Mucosa of descending colon (tissue), 3 donors: ENCODE results near the gene ALDH6A1. TPM values are rescaled to one million over a fixed set of nuclear protein-coding genes. Genes with fewer than 3 reads are reported as not detected.

Experiments
- ATAC-seq: fragments of 200-7000 bp; cut with Tn5 transposase; one replicate; pipeline ENCODE4 v1.9.1; 2020; ENCODE audit warnings: mild to moderate bottlenecking, moderate library complexity
- DNase-seq, 3 donors: peaks; one replicate each; pipeline ENCODE4 v3.0.0-alpha.2; 2020
- H3K36me3 ChIP-seq: fragments of 200-600 bp; one replicate; pipeline ENCODE4 v1.8.0; 2021; ENCODE audit warnings: low read depth, mild to moderate bottlenecking
- H3K4me1 ChIP-seq: fragments of 200-600 bp; one replicate; pipeline ENCODE4 v1.8.0; 2021; ENCODE audit warnings: low read depth, mild to moderate bottlenecking
- H3K4me3 ChIP-seq: fragments of 200-600 bp; one replicate; pipeline ENCODE4 v1.8.0; 2021; ENCODE audit warnings: mild to moderate bottlenecking
- H3K9me3 ChIP-seq: fragments of 200-600 bp; one replicate; pipeline ENCODE4 v1.8.0; 2021; ENCODE audit warnings: mild to moderate bottlenecking
- intact Hi-C, 2 donors: fragments of 100-400 bp; cut with DNase I in 1 of 2; cut with micrococcal nuclease in 1 of 2; formaldehyde crosslinking; loops; one replicate each; pipeline versions ENCODE4 v1.11.0 to v1.11.1; 2022; cut with DNase I, micrococcal nuclease
- total RNA-seq, 3 donors: library from RNA; stranded (reverse); fragmentation: NEBNext Ultra II Directional in 2 of 3; extraction: Animal tissue kit (Norgen Biotek cat#: 25700) in 2 of 3; gene quantifications; one replicate each; pipeline versions ENCODE4 v1.2.1 to v1.2.4, GENCODE V29; 2021 to 2023
- TF ChIP-seq, protein P1 (sequence below): fragments of 200-600 bp; IDR thresholded peaks from one replicate; pipeline ENCODE4 v1.8.0; 2022; ENCODE audit warnings: antibody characterized with exemption, mild to moderate bottlenecking
- donor health status: DM: no; HTN: no; CAD: no; lungs with moderate emphysema.
- donor health status: DM: no; HTN: no; CAD: no.
- donor health status: DM: no; HTN: yes; CAD: no.

ALDH6A1 gene
- total RNA-seq, 3 donors from 2014 or later, result 26.7 to 42.1 (median 32.6) TPM

DNA sequence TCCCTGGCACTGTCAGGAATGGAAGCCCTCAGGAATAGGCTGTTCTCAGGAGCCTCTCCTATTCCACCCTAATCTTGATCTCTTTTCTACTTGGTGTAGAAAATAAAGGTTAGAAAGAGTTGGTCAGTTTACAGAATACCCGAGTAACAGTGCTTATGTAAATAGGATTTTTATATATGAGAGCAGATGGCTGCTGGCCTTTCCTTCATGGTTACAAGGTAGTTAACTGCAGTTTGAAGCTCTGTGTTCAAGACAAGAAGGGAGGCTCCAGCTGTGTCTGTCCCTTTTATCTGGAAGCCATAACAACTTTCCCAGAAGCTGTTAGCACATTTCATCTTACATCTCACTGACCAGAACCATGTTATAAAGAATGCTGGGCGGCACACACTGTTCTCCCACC, 42.0 kb downstream of the ALDH6A1 start:
- Histone ChIP-seq H3K36me3 (no peaks in the 10 kb centered on the region), H3K9me3 (no peaks in the 10 kb centered on the region), H3K4me3 (no peak overlapping the region), H3K4me1 (no peaks in the 10 kb centered on the region)
- ATAC-seq (peak; percentile 54), DNase-seq (no peak)
- intact Hi-C loops, result no loop called here
- TF ChIP-seq, protein P1, sequence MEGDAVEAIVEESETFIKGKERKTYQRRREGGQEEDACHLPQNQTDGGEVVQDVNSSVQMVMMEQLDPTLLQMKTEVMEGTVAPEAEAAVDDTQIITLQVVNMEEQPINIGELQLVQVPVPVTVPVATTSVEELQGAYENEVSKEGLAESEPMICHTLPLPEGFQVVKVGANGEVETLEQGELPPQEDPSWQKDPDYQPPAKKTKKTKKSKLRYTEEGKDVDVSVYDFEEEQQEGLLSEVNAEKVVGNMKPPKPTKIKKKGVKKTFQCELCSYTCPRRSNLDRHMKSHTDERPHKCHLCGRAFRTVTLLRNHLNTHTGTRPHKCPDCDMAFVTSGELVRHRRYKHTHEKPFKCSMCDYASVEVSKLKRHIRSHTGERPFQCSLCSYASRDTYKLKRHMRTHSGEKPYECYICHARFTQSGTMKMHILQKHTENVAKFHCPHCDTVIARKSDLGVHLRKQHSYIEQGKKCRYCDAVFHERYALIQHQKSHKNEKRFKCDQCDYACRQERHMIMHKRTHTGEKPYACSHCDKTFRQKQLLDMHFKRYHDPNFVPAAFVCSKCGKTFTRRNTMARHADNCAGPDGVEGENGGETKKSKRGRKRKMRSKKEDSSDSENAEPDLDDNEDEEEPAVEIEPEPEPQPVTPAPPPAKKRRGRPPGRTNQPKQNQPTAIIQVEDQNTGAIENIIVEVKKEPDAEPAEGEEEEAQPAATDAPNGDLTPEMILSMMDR, result no peak

DNA sequence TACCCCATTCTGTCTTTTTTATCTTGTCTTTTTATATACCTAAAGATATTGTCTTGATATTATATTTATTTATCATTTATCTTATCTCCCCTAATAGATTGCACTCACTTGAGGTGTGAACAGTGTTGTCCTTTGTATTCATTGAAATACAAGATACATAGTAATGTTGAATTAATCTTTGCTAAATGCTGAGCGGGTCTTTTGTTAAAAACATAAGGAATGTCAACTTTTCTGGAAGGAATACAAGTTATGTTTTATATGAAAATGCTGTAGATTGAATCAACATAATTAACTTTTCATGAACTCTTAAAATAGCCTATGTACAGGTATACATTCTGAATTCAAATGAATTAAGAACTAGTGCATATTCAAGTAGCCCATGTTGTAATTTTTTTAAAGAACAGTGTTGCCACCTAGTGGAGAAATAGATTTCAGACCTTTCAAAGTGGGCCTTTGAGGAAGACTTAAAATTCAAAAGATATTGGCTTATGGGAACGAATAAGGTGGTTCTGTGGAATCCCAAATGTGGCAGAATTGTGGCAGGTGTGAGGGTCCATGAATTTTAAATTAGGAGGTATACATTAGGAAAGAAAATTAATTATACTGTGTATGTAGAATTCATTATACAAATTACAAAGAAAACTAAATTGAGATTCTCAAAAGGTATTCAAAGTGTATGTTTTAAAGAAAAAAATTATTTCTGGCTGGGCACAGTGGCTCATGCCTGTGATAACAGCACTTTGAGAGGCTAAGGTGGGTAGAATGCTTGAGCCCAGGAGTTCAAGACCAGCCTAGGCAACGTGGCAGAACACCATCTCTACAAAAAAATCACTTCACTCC, 46.0 kb downstream of the ALDH6A1 start:
- DNase-seq (peak in 1 of 3 donors; percentile 43), ATAC-seq (peak; percentile 64)
- no peak overlapping the region for H3K4me3 ChIP-seq
- TF ChIP-seq, protein P1, result peak; percentile 51
- intact Hi-C loops, result no loop called here
- no peaks in the 10 kb centered on the region for H3K36me3 ChIP-seq
- H3K4me1 ChIP-seq, result no peaks in the 10 kb centered on the region
- H3K9me3 ChIP-seq, result no peaks in the 10 kb centered on the region

DNA sequence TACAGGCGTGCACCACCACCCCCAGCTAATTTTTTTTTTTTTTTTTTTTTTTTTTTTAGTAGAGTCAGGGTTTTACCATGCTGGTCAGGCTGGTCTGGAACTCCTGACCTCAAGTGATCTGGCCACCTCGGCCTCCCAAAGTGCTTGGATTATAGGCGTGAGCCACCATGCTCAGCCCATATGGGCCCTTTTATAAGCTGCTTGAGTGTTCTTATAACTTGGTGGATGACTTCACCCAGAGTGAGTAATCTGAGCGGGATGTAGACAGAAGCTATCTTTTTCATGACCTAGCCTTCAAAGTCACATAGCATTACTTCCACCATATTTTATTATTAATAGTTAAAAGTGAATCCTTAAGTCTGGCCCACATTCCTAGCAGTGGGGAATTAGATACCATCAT, 48.7 kb downstream of the ALDH6A1 start:
- TF ChIP-seq, protein P1, result no peak
- no peak for ATAC-seq
- no peaks in the 10 kb centered on the region for H3K36me3 ChIP-seq
- H3K9me3 ChIP-seq, result no peaks in the 10 kb centered on the region
- no peak for DNase-seq
- no peaks in the 10 kb centered on the region for H3K4me1 ChIP-seq
- H3K4me3 ChIP-seq, result no peak overlapping the region
- intact Hi-C loops, result no loop called here

DNA sequence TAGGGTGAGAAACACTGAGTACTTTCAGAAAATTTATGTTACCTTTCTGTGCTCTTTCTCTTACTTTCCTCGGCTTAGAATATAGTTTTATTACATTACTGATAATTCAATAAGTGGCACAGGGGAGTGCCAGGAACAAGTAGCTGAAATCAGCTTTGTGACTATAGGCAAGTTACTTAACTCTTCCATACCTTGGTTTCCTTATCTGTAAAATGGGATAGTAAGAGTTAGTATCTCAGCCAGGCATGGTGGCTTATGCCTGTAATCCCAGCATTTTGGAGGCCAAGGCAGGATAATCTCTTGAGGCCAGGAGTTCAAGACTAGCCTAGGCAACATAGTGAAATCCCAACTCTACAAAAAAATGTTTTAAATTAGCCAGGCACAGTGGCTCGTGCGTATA, 49.7 kb downstream of the ALDH6A1 start:
- TF ChIP-seq, protein P1, result no peak
- intact Hi-C loops, result no loop called here
- ATAC-seq (no peak), DNase-seq (no peak)
- Histone ChIP-seq H3K4me3 (no peak overlapping the region), H3K4me1 (no peaks in the 10 kb centered on the region), H3K9me3 (no peaks in the 10 kb centered on the region), H3K36me3 (no peaks in the 10 kb centered on the region)

DNA sequence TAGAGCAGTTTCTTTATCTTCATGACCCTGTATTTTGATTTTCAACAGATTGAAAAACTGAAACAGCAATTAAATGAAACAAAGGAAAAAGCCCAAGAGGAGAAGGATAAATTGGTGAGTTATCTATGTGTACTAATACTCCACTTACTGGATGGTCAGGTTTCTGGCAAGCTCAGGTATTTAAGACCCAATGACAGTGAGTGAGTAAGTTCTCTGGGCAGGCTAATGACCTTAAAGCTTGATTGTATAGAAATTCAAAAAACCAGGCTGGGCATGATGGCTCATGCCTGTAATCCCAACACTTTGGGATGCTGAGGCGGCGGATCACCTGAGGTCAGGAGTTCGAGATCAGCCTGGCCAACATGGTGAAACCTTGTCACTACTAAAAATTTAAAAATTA, 55.1 kb downstream of the ALDH6A1 start:
- ATAC-seq (no peak), DNase-seq (no peak)

More for the DNA sequence above, 55.1 kb downstream of the ALDH6A1 start:
- TF ChIP-seq, protein P1, result no peak
- H3K9me3 ChIP-seq, result no peaks in the 10 kb centered on the region
- H3K4me1 ChIP-seq, result peaks cover 3% of the 10 kb centered on the region
- H3K4me3 ChIP-seq, result no peak overlapping the region
- H3K36me3 ChIP-seq, result no peaks in the 10 kb centered on the region
- intact Hi-C loops, result no loop called here
